ENCODE results near the gene AUTS2.
A peak's percentile ranks its signal among the peaks of the same experiment; 100 is the strongest.

AUTS2 gene

DNA sequence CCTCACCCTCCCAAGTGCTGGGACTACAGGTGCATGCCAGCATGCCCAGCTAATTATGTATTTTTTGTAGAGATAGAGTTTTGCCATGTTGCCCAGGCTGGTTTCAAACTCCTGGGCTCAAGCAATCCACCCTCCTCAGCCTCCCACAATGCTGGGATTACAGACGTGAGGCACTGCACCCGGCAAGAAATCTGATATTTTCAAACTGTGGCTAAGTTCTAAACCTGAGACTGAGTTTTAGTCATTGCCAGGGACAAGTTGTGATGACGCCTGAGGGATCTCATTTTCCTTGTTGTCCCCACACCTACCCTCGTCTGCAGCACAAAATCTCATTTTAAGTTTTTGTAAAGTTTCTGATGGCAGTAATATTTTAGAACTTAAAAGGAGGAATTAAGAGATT, 9.8 kb downstream of the AUTS2 start:
- no peaks in the 10 kb centered on the region for H3K9me3 ChIP-seq (ENCODE audit: insufficient read depth, low read length)
- peaks cover 84% of the 10 kb centered on the region for H3K27me3 ChIP-seq (ENCODE audit: insufficient read depth, insufficient read length)
- no peaks in the 10 kb centered on the region for H3K36me3 ChIP-seq (ENCODE audit: insufficient read depth, insufficient read length, low read length)
- TF ChIP-seq ZNF274 (IDR thresholded peaks at IDR 0.05; ENCODE audit: low read depth, low read length) (no peak), SUZ12 (IDR thresholded peaks at IDR 0.05; ENCODE audit: extremely low read depth, insufficient read depth, insufficient read length) (no peak), YY1 (IDR thresholded peaks at IDR 0.05; ENCODE audit: insufficient read depth, insufficient read length) (no peak)
- DNase-seq (ENCODE audit: low read depth, low spot score): no peak
- H3K4me3 ChIP-seq (ENCODE audit: insufficient read length, low read depth): no peak overlapping the region
- H3K4me1 ChIP-seq (ENCODE audit: insufficient read depth, insufficient read length): peaks cover 1% of the 10 kb centered on the region
- no peak overlapping the region for H3K9ac ChIP-seq (ENCODE audit: insufficient read length, low read depth)

DNA sequence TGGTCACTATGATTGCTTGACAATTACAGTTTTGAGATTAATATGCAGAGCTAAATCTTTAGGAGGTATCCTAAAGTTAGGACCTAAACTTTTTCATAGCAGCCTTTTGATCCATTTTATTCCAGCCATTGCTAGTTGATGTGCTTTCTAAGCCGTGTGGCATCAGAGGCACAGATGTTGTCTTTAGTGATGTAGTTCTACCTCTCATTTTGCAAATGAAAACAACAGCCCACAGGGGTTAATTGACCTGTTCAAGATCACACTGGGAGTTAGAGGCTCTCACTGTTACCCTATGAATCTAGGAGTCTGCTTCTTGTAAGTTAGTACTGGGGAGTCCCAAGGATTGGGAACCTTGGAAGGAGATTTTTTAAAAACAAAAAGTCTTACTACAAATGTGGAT, 10.6 kb downstream of the AUTS2 start:
- TF ChIP-seq YY1 (IDR thresholded peaks at IDR 0.05; ENCODE audit: insufficient read depth, insufficient read length): no peak
- TF ChIP-seq SUZ12 (IDR thresholded peaks at IDR 0.05; ENCODE audit: extremely low read depth, insufficient read depth, insufficient read length): no peak
- no peak for TF ChIP-seq ZNF274 (IDR thresholded peaks at IDR 0.05; ENCODE audit: low read depth, low read length)
- H3K4me3 ChIP-seq (ENCODE audit: insufficient read length, low read depth): no peak overlapping the region
- H3K27me3 ChIP-seq (ENCODE audit: insufficient read depth, insufficient read length): peaks cover 79% of the 10 kb centered on the region

DNA sequence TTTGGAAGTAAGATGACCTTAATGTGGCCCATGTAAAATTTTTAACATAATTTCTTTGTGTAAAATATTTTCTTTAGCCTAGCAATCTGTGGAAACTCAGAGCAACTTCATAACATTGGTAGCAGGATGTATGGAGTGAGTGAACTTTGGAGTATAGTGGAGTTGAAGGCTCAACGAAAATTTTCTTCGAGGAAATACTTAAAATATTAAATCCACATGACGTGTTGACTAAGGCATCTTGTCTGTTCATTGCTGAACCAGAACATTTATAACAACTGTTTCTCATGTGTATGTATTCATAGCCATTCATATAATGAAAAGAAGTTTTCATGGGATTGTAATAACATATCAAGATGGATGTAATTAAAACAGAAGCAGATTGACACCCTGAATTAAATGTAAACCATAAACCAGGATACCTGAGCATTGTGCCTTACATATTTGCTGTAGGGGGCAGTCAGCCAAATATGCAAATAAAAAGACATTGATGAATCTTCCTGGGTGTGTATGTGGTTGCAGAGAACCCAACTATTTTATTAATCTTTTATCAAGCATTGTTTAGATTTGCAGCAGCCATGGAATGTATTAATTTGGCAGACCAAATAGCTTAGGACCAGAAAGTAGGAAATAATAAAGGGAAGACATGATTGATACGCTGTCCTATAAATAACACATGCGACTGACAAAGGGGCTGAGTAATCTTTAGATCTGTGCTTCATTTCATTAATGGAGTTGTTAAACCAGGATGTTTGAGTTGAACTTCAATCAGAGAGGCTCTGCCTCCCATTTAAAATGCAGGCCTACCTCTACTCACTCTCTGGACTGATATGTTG, 11.5 kb downstream of the AUTS2 start:
- no peak overlapping the region for H3K9ac ChIP-seq (ENCODE audit: insufficient read length, low read depth)
- no peaks in the 10 kb centered on the region for H3K36me3 ChIP-seq (ENCODE audit: insufficient read depth, insufficient read length, low read length)
- no peak overlapping the region for H3K4me3 ChIP-seq (ENCODE audit: insufficient read length, low read depth)
- peaks cover 71% of the 10 kb centered on the region for H3K27me3 ChIP-seq (ENCODE audit: insufficient read depth, insufficient read length)
- no peaks in the 10 kb centered on the region for H3K9me3 ChIP-seq (ENCODE audit: insufficient read depth, low read length)
- TF ChIP-seq ZNF274 (IDR thresholded peaks at IDR 0.05; ENCODE audit: low read depth, low read length) (no peak), YY1 (IDR thresholded peaks at IDR 0.05; ENCODE audit: insufficient read depth, insufficient read length) (no peak), SUZ12 (IDR thresholded peaks at IDR 0.05; ENCODE audit: extremely low read depth, insufficient read depth, insufficient read length) (no peak)
- DNase-seq (ENCODE audit: low read depth, low spot score): no peak
- H3K4me1 ChIP-seq (ENCODE audit: insufficient read depth, insufficient read length): peaks cover 1% of the 10 kb centered on the region

More for the DNA sequence above, 10.6 kb downstream of the AUTS2 start:
- peak; percentile 75 for DNase-seq (ENCODE audit: low read depth, low spot score)
- peaks cover 1% of the 10 kb centered on the region for H3K4me1 ChIP-seq (ENCODE audit: insufficient read depth, insufficient read length)
- no peaks in the 10 kb centered on the region for H3K9me3 ChIP-seq (ENCODE audit: insufficient read depth, low read length)
- H3K36me3 ChIP-seq (ENCODE audit: insufficient read depth, insufficient read length, low read length): no peaks in the 10 kb centered on the region
- no peak overlapping the region for H3K9ac ChIP-seq (ENCODE audit: insufficient read length, low read depth)

DNA sequence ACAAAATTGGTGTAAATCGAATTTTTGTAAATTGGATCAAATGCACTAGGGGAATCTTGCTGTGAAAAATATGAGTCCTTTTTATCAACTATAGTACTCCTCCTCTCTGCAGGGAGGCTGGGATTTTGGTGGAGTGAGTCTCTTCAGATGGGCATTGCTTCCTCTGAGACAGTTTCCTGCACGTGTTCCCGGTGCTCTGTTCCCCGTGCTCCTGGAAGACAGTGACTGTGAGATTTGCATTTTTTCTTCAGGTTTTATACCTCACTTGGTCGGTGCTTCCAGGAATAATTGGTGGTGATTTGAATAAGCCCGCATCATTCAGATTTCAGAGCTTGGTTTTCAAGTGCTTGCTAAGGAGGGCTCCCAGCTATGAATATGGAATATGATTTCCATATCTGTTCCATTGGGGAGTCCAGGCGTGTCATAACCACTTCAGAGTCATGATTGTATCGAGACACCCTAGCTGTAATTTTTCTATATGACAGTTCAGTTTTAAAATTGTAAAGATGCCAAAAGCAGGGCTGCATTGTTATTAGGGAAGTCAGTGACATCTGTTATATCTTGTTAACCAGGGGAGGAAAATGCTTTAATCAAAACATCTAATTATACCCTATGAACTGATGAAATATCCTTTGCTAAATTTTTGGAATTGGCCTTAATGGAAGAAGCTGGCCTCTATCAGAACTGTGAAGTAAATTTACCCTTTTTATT, 12.3 kb downstream of the AUTS2 start:
- TF ChIP-seq ZNF274 (IDR thresholded peaks at IDR 0.05; ENCODE audit: low read depth, low read length) (no peak), SUZ12 (IDR thresholded peaks at IDR 0.05; ENCODE audit: extremely low read depth, insufficient read depth, insufficient read length) (no peak), YY1 (IDR thresholded peaks at IDR 0.05; ENCODE audit: insufficient read depth, insufficient read length) (no peak)
- peaks cover 64% of the 10 kb centered on the region for H3K27me3 ChIP-seq (ENCODE audit: insufficient read depth, insufficient read length)
- H3K36me3 ChIP-seq (ENCODE audit: insufficient read depth, insufficient read length, low read length): no peaks in the 10 kb centered on the region
- no peaks in the 10 kb centered on the region for H3K9me3 ChIP-seq (ENCODE audit: insufficient read depth, low read length)
- H3K9ac ChIP-seq (ENCODE audit: insufficient read length, low read depth): no peak overlapping the region
- H3K4me1 ChIP-seq (ENCODE audit: insufficient read depth, insufficient read length): peaks cover 1% of the 10 kb centered on the region
- no peak for DNase-seq (ENCODE audit: low read depth, low spot score)
- no peak overlapping the region for H3K4me3 ChIP-seq (ENCODE audit: insufficient read length, low read depth)

DNA sequence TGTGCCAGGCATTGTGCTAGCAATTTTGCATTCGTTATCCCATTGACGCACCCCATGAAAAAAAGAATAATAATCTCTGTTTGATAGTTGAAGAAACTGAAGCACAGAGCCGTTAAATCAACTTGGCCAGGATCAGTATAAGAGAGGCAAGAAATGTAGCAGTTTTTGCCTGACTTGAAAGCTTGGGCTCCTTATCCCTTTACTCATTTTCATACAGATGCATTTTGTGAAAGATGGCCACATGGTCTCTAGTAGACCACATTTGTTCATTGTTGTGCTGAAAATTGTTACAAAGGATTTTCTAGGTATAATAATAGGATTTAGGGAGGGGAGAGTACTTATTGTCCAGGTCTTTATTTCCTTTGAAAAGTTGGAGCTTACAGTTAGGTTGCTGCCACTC, 14.7 kb downstream of the AUTS2 start:
- peaks cover 44% of the 10 kb centered on the region for H3K27me3 ChIP-seq (ENCODE audit: insufficient read depth, insufficient read length)
- peaks cover 5% of the 10 kb centered on the region for H3K4me1 ChIP-seq (ENCODE audit: insufficient read depth, insufficient read length)

DNA sequence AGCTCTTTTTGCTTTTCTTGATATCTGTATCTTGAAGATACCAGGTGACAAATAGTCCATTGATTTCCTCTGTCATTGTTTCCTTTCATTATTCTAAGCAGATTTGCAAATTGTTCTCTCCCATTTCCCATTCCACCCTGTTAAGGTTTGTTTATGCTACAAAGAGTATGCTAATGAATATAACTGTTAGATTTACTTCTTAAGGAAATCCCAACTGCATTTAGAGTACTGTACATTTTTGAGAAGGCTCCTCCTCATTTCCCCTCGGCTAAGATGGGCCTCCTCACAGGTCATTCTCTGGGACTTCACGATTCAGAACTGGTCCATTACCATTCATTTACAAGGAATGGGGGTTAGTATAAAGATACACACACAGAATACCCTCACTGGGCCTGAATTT, 15.6 kb downstream of the AUTS2 start:
- TF ChIP-seq YY1 (IDR thresholded peaks at IDR 0.05; ENCODE audit: insufficient read depth, insufficient read length) (no peak), SUZ12 (IDR thresholded peaks at IDR 0.05; ENCODE audit: extremely low read depth, insufficient read depth, insufficient read length) (no peak), ZNF274 (IDR thresholded peaks at IDR 0.05; ENCODE audit: low read depth, low read length) (no peak)
- H3K9ac ChIP-seq (ENCODE audit: insufficient read length, low read depth): no peak overlapping the region
- H3K36me3 ChIP-seq (ENCODE audit: insufficient read depth, insufficient read length, low read length): no peaks in the 10 kb centered on the region
- H3K4me1 ChIP-seq (ENCODE audit: insufficient read depth, insufficient read length): peaks cover 5% of the 10 kb centered on the region
- H3K9me3 ChIP-seq (ENCODE audit: insufficient read depth, low read length): no peaks in the 10 kb centered on the region
- no peak overlapping the region for H3K4me3 ChIP-seq (ENCODE audit: insufficient read length, low read depth)
- no peak for DNase-seq (ENCODE audit: low read depth, low spot score)
- H3K27me3 ChIP-seq (ENCODE audit: insufficient read depth, insufficient read length): peaks cover 35% of the 10 kb centered on the region

More for the DNA sequence above, 14.7 kb downstream of the AUTS2 start:
- no peak for DNase-seq (ENCODE audit: low read depth, low spot score)
- Histone ChIP-seq H3K36me3 (ENCODE audit: insufficient read depth, insufficient read length, low read length) (no peaks in the 10 kb centered on the region), H3K4me3 (ENCODE audit: insufficient read length, low read depth) (no peak overlapping the region), H3K9ac (ENCODE audit: insufficient read length, low read depth) (no peak overlapping the region), H3K9me3 (ENCODE audit: insufficient read depth, low read length) (no peaks in the 10 kb centered on the region)
- no peak for TF ChIP-seq ZNF274 (IDR thresholded peaks at IDR 0.05; ENCODE audit: low read depth, low read length)
- TF ChIP-seq SUZ12 (IDR thresholded peaks at IDR 0.05; ENCODE audit: extremely low read depth, insufficient read depth, insufficient read length): no peak
- TF ChIP-seq YY1 (IDR thresholded peaks at IDR 0.05; ENCODE audit: insufficient read depth, insufficient read length): no peak

DNA sequence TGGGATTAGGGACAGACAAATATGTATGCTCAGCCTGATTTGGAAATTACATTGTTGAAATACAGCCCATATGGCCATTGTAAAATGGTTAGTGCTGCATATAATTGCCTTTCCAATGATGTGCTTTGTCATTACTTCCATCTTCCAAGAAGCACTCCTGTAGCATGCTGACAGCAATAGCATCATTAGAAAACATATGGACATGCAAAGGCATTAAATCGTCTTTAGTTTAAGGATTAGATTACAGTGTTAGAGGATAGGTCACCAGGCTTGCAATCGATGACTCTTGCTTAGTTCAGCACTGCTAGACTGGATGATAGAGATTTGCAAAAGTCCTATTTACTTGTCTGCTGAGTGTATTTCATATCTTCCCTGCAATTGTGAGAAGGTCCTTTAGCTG, 17.4 kb downstream of the AUTS2 start:
- peaks cover 33% of the 10 kb centered on the region for H3K27me3 ChIP-seq (ENCODE audit: insufficient read depth, insufficient read length)
- TF ChIP-seq ZNF274 (IDR thresholded peaks at IDR 0.05; ENCODE audit: low read depth, low read length) (no peak), YY1 (IDR thresholded peaks at IDR 0.05; ENCODE audit: insufficient read depth, insufficient read length) (no peak), SUZ12 (IDR thresholded peaks at IDR 0.05; ENCODE audit: extremely low read depth, insufficient read depth, insufficient read length) (no peak)

More for the DNA sequence above, 17.4 kb downstream of the AUTS2 start:
- Histone ChIP-seq H3K4me3 (ENCODE audit: insufficient read length, low read depth) (no peak overlapping the region), H3K4me1 (ENCODE audit: insufficient read depth, insufficient read length) (peaks cover 5% of the 10 kb centered on the region), H3K9me3 (ENCODE audit: insufficient read depth, low read length) (no peaks in the 10 kb centered on the region), H3K36me3 (ENCODE audit: insufficient read depth, insufficient read length, low read length) (no peaks in the 10 kb centered on the region), H3K9ac (ENCODE audit: insufficient read length, low read depth) (no peak overlapping the region)
- no peak for DNase-seq (ENCODE audit: low read depth, low spot score)
